Suppressor macrophage treated with lipopolysaccharide for 1 hour (primary cell): ENCODE data around the gene TMC3.

Experiments
- DNase-seq, 3 donors: peaks; one replicate each; pipeline ENCODE4 v3.0.0-alpha.2; 2020 to 2022

The TMC3 gene

DNA sequence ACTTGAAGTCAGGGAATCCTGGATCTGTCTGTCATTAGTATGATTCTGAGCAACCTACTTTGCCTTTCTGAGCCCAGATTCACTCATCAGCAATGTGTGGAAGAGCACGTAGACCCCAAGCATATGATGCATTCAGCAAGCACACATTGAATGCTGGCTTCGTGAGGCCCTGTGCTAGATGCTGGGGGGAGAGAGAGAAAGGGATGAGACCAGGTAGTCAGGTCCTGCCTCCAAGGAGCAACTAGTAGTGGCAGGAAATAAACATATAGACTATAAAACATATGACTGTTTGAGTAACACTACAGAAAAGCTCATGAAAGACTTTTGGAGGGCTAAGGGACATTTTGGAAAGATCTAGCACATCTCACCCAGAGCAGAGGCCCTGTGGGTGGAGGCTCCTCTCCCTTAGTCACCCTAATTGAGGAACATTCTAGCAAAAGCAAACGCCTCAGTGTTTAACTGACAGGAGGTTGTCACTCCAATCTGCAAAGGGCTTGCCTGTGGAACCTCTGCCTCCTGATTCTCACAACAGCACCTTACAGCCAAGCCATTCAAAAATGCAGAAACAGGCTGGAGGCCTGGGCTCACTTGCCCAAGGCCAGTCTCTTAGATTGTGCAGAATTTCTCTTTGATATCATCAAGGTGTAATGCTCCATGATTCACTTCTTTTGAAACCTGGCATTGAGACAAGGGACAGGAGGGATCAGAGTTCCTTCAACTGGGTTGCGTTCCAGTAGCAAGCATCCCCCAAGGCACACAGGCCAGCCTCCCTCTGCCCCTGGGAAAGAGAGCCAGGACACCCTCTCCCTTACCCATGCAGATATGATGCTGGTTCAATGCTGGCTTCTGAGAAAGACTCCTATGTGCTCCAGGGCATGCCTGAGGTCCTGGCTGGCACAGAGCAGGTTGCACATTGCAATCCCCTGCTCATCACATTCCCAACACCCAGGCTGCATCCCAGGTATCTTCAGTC is 76.1 kb downstream of the TMC3 start:
- peak; percentile 78 to 83 (median 79) for DNase-seq

DNA sequence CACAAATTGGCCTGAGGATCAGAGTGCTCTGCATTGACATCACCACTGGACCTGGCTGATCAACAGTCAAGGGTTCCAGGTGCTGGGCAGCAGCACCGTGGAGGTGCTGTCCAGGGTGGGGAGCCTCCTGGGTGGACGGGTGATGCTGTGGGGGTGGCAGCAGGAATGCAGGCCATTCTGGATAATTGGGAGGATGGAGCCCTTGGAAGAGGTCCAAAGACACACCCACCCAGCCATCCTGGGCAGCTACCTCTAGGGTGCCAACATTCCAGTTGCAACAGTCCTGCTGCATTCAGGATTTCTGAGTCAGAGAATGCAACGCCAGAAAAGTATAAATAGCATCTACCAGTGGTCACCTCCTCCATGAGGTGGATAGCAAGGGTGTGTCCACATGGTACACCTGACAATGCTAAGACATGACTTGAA is 76.9 kb downstream of the TMC3 start:
- no peak for DNase-seq

- peak; percentile 80 to 87 (median 86) for DNase-seq
Measured at GRCh38 chr15:81296673-81297072, 77.3 kb downstream of the TMC3 start.

- DNase-seq: no peak
Measured at GRCh38 chr15:81296186-81296585, 77.8 kb downstream of the TMC3 start.

GRCh38 chr15:81295486-81296121 is 78.4 kb downstream of the TMC3 start:
- DNase-seq: peak; percentile 32 to 47 (median 33)

GRCh38 chr15:81294516-81294880 is 79.5 kb downstream of the TMC3 start:
- peak; percentile 59 to 75 (median 62) for DNase-seq

DNA sequence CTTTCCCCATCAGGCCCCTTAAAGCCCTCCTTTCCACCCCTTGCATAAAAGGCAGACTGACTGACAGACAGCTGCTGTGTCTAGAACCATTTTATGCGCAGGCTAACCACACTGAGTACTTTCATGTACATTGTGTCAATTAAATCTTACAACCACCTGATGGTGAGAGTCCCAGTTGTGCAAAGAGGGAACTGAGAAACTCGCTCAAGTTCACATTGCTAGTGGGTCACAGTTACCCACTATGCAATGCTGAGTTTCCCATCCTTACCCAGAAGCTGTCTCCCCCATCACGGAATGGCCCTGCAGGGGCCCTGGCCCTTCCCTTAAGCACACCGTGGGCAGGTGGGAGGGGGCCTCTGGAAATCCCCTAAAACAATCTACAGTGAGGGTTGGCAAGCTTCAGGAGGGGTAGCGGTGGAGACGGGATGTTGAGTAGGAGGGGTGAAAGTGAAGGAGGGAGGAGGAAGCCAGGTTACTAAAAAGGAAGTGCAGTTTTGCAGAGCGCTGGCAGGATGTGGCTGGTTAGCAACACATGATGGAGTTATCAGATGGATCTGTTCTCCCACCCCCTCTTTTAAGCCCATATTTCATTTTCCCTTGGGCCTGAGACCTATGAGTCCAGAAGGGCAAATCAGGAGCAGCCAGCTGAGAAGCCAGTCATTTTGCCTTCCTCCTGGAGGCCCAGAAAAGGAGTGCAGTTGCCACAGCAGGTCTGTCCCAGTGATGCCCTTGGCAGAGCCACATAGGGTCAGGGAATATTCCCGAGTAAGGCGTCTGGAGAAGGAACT is 80.1 kb downstream of the TMC3 start:
- peak; percentile 54 to 66 (median 57) for DNase-seq

DNA sequence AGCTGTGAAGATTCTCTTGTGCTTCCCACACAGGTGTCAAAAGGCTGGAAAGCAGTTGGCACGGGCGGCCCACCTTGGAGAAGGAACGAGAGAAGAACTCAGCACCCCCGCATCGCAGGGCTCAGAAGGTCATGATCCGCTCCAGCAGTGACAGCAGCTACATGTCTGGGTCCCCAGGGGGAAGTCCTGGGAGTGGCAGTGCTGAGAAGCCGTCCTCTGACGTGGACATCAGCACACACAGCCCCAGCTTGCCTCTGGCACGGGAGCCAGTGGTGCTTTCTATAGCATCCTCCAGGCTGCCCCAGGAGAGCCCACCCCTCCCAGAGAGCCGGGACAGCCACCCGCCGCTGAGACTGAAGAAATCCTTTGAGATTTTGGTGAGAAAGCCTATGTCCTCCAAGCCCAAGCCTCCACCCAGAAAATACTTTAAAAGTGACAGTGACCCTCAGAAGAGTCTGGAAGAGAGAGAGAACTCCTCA is 81.5 kb downstream of the TMC3 start:
- DNase-seq: peak in 2 of 3 donors; percentile 37 to 56

DNA sequence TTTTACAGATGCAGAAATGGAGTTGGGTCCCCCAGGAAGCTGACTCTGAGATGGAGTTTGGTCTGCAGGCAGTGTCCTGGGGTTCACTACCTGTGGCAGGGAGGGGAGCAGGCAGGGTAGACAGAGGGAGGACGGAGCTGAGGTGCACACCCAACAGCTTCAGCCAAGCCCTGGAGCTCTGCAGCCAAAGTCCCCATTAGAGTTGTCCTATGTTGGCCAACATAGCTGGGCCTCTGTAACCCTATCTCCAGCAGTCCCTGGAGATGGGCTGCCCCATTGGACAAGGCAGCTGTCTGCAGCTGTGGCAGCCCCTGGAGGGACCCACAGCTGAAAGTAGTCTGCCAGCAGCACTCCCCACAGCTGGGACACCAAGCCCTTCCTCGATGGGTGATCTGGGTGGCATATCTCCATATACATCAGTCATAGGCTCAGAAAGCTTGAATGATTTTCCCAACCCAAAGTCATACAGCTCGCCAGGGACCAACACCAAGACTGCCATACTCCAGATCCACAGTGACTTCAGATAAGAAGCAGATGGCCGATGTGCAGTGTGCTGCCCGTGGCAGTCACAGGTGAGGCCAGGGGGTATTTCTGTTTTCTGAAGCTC is 82.0 kb downstream of the TMC3 start:
- no peak for DNase-seq

DNA sequence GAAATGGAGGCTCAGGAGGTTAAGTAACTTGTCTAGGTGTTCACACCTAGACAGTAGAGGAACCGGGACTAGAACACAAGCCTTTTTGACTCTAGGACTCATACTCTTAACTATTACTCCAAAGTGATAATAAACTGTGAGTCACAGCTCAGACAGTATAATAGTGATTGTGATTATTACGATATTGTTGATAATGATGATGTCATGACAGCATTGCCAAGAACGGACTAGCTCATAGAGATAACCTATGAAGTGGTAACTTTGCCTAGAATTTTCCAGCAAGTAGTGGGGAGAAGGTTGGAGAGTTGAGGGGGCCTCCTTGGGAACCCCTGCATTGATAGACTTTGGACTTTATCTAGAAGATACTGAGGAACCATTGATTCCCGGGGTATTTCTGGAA is 84.1 kb downstream of the TMC3 start:
- DNase-seq: no peak

GRCh38 chr15:81288616-81289015 is 85.4 kb downstream of the TMC3 start:
- no peak for DNase-seq

DNA sequence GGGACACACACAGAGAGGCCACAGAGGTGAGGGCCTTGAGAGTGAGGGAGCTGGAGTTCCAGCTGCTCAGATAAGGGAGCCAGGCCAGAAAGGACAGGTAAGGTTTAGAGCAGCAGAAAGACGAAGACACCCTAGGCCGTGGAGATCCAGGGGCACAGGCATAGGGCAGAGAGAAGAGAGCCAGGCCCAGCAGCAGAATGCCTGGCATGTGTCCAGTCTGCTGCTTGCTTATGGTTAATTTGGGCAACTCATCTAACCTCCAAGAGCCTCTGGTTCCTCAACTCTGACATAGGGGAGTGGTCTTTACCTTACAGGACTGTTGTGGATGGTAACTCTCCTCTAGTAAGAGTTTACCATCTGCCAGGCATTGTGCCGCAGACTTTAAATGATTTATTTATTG is 86.0 kb downstream of the TMC3 start:
- DNase-seq: no peak

- DNase-seq: peak; percentile 76 to 83 (median 77)
Measured at GRCh38 chr15:81286621-81287121, 87.3 kb downstream of the TMC3 start.

DNA sequence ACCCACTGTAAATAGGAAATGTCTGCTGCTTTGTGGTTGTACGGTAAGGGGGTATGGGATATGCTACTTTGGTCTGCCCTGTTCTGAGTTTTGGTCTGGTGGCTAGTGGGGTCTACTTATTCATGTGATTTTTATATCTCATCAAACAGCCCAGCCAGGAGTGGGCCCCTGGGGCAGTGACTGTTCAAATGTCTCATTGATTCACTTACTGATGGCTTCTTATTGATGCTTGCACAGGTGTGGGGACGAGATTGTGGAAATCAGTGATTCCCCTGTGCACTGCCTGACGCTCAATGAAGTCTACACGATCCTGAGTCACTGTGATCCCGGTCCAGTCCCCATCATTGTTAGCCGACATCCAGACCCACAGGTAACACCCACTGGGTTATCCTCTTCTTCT is 88.6 kb downstream of the TMC3 start:
- DNase-seq: no peak

DNA sequence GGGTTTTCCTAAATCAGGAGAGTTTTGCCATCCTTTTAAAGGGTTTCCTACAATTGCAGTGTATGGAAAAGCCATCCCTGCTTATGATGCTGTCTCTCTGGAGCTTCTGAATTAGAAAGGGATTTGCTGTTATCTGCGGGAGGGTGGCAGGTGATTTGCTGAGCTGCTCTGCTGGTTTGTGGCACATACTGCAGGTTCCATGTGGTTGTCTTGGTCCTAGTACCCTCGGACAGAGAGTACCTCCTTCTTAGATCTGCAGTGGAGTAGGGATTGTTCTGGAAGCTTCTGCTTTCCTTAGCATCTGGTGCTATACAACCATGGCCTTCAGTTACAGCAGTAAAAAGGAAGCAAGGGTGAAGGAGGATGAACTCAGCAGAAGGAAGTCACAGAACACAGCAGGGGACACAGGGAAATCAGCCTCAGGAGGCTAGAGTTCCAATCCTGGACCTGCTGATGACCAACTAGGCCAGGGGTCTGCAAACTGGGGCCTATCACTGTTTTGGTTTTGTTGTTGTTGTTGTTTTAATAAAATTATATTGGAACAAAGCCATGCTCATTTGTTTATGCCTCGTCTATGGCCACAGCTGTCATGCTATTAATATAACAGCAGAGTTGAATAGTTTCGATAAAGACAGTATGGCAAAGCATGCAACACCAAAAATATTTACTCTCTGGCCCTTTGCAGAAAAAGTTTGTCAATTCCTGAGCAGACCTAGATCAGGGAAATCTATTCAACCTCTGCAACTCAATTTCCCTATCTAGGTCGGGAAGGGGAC is 89.6 kb downstream of the TMC3 start:
- peak in 2 of 3 donors; percentile 39 for DNase-seq

DNA sequence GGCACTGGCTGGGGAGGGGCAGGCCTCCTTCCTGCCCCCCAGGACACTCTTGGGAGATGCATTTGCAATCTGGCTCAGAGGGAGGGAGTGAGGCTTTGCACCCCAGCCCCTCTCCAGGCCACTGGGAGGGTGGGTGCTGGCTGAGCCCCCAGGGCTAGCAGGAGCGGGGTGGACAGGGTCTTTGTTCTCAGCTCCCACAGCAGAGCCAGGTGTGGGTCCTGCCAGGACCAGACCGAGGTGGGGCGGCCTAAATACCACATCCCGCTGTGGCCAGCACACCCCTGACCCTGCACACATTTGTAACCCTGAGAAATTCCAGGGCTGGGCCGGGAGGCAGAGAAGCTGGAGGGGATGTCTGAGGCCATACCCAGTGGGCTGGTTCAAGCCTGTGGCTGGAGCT is 91.1 kb downstream of the TMC3 start:
- DNase-seq: no peak

DNA sequence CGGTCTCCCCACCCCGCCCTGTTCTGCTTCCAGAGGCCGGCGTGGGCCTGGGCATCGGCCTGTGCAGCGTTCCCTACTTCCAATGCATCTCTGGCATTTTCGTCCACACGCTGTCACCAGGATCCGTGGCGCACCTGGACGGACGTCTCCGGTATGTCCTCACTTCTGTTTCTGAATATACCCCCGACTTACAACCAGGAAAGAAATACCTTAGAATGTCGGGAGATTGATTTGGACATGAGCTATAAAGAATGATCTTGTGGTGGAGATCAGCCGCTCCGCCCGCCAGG is 91.5 kb downstream of the TMC3 start:
- DNase-seq: no peak

DNA sequence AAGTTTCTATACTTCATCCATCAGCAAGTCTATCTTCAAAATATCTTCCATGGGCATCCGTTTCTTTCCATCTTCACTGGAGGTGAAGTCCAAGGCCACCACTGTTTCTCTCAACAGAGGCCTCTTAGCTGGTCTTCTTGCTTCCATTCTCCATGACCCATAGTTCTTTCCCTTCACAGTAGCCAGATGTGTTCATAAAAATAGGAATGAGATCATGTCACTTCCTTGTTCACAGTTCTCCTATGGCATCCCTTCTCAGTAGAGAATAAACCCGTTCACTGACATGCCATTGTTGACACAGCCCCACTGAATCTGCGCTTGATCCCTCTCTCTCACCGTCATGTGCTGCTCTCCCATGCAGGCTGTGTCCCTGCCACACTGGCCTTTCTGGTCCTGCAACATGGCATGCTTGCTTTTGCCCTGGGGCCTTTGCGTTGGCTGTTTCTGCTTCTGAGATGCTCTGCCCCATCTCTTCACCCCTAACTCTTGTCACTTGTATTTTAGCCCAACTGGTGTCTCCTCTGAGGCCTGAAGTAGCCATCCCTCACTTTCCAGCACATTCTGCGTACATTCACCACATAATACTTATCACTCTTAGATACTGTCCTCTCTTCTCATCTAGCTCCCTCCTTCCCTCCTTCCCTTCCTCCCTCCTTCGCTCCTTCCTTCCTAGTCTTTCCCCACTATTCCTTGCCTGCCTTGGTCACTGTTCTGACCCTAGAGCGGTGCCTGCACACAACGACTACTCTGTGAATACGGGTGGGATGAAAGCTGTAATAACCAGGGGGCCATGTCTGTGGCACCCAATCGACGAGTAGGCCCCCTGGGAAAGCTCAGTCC is 92.0 kb downstream of the TMC3 start:
- DNase-seq: peak; percentile 47 to 68 (median 66)

GRCh38 chr15:81281456-81281735 is 92.6 kb downstream of the TMC3 start:
- DNase-seq: no peak
